Measurements from ENCODE around the gene CCDC7.
"Not testable (repeated sequence)": the region's sequence is repeated elsewhere in the genome, so short reads cannot be mapped to it uniquely, and the experiment has no call there.

The CCDC7 gene

DNA sequence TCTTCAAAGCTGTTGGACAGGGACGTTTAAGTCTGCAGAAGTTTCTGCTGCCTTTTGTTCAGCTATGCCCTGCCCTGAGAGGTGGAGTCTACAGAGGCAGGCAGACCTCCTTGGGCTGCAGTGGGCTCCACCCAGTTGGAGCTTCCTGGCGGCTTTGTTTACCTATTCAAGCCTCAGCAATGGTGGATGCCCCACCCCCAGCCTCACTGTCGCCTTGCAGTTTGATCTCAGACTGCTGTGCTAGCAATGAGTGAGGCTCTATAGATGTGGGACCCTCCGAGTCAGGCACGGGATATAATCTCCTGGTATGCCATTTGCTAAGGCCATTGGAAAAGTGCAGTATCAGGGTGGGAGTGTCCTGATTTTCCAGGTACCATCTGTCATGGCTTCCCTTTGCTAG, 152.1 kb downstream of the CCDC7 start:
- DNase-seq: not testable (repeated sequence)

DNA sequence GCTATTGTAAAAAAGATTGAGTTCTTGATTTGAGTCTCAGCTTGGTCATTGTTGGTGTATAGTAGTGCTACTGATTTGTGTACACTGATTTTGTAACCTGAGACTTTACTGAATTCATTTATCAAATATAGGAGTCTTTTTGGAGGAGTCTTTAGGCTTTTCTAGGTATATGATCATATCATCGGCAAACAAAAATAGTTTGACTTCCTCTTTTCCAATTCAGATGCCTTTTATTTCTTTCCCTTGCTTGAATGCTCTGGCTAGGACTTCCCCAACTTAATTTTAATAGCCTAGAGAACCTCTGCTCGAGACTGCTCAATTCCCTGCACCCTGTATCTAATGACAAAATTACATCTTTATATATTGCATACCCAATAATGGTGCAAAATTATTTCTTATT, 154.4 kb downstream of the CCDC7 start:
- DNase-seq: no peak

DNA sequence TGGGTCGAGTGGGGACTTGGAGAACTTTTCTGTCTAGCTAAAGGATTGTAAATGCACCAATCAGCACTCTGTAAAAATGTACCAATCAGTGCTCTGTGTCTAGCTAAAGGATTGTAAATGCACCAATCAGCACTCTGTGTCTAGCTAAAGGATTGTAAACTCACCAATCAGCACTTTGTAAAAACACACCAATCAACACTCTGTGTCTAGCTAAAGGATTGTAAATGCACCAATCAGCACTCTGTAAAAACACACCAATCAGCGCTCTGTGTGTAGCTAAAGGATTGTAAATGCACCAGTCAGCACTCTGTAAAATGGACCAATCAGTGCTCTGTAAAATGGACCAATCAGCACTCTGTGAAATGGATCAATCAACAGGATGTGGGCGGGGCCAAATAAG, 155.6 kb downstream of the CCDC7 start:
- not testable (repeated sequence) for DNase-seq

DNA sequence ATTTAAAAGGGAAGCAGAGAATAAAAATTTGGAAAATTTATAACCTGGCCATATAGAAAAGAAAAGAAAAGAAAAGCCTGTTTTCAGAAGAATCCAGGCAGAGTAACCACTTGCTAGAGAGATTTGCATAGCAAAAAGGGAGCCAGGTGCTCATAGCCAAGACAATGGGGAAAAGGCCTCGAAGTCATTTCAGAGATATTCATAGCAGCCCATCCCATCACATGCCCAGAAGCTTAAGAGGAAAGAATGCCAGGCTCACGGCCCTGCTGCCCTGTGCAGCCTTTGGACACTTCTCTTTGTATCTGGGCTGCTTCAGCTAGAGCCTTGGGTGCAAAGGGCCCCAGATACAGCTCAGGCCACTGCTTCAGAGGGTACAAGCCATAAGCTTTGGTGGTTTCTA, 159.8 kb downstream of the CCDC7 start:
- no peak for DNase-seq

DNA sequence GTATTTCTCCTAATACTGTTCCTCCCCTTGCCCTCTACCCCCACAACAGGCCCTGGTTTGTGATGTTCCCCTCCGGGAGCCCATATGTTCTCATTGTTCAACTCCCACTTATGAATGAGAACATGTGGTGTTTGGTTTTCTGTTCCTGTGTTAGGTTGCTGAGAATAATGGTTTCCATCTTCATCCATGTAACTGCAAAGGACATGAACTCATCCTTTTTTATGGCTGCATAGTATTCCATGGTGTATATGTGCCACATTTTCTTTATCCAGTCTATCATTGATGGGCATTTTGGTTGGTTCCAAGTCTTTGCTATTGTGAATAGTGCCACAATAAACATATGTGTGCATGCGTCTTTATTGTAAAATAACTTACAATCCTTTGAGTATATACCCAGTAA, 164.6 kb downstream of the CCDC7 start:
- not testable (repeated sequence) for DNase-seq

DNA sequence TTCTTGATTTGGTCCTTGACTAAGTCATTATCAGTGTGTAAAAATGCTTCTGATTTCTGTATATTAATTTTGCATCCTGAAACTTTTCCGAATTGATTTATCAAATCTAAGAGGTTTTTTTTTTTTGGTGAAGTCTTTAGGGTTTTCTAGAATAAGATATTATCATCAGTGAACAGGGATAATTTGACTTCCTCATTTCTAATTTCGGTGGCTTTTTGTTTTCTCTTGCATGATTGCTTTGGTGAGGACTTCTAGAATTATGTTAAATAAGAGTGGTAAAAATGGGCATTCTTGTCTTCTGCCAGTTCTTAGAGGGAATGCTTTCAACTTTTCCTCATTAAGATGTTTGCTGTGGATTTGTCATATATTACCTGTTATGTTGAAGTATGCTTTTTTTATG, 170.5 kb downstream of the CCDC7 start:
- DNase-seq: no peak

DNA sequence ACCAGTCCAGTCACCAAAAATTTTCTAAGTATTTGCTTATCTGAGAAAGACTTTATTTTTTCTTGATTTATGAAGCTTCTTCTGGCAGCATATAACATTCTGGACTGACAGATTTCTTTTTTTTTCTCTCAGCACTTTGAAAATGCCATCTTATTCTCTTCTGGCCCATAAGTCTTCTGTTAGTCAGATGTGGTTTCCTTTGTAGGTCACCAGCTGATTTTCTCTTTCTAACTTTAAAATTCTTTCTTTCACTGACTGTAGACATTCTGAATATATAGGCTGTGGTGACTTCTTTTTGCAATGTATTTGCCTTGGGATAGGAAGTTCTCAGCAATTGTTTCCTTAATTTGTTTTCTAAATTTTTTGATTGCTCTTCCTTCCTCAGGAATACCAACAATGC, 172.5 kb downstream of the CCDC7 start:
- no peak for DNase-seq

DNA sequence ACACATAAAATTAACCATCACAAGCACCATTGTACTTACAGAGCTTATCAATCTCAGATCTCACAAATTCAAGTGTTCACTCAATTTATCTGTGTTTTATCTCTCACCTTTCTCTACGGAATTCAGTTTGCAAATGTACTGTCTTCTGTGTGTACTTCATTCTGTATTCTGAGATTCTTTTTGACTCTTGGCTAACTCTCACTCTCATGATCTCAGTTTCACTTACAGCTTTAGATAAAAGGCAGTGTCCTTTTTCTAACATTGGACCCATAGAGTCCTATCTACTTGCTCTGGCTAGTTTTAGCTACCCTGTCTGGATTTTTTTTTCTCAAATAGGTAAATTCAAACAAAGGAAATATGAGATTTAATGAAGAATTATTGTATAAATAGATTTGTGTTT, 176.0 kb downstream of the CCDC7 start:
- no peak for DNase-seq

DNA sequence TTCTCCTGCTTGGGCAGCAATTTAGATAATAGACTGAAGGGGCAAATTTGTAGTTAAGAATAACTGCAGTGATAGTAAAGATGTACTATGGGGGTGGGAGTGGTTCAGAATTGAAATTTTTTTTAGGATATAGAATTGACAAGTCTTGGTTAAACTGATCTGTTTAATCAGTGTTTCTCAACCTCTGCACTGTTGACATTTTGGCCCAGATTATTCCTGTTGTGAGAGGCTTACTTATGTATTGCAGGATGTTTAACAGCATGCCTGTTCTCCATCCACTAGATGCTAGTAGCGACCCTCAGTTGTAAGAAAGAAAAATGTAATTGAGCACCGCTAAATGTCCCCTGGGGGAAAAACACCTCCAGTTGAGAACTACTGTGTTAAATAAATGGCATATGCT, 176.5 kb downstream of the CCDC7 start:
- no peak for DNase-seq

DNA sequence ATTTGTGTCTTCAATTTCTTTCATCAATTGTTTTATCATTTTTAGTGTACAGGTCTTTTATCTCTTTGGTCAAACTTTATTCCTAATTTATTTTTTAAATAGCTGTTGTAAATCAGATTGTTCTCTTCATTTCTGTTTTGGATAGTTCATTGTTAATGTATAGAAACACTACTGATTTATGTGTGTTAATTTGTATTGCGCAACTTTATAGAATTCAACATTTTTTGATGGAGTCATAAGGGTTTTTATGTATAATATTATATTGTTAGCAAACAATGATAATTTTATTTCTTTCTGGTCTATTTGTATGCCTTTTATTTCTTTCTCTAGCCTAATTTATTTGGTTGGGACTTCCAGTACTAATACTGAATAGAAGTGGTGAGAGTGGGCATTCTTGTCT, 181.2 kb downstream of the CCDC7 start:
- no peak for DNase-seq

DNA sequence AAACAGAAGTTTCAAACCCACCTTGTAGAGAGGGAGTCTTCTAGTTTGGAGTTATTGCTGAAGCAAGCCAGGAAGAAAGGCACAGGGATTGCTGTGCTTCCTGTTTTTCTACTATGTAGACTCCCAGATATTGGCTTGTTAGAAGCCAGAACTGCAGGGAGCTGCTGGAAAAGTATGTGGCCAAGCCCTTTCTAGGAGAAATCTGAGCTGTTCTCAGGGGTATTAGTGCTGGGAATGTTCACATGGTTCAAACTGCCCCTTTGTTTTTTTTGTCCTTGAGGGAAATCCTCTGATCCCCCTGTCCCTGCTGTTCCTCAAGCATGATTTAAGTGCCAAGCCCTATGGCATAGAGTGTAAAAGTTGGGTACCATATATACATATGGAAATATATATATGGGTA, 184.0 kb downstream of the CCDC7 start:
- DNase-seq: no peak

DNA sequence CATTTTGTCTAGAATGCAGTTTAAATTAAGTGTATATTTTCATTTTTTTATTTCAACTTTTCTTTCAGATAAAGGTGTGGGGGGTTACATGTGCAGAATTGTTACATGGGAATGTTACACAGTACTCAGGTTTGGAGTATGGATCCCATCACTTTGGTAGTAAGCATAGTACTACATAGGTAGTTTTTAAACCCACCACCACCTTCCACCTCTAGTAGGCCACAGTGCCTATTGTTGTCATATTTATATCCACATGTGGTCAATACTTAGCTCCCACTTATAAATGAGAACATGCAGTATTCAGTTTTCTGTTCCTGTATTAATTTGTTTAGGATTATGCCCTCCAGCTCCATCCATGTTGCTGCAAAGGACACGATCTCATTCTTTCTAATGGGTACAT, 200.6 kb downstream of the CCDC7 start:
- no peak for DNase-seq

DNA sequence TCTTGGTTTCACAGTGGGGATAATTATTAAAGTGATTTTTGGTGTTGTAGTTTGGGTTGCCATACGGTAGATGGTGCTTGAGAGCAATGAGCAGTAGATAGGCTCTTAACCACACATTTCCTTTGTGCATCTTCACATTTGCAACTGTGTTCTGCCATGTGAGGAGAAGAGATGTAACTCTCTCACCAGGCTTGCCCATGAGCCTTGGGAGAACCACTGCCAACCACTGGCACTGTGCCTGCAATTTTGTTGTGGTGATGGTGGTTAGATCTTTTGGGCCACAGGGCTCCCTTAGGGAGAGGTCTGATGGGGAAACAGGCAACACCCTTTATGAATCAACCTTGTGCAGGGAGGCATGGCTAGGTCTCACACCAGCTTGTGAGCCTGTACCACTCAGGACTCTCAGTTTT, 204.3 kb downstream of the CCDC7 start:
- DNase-seq: no peak

DNA sequence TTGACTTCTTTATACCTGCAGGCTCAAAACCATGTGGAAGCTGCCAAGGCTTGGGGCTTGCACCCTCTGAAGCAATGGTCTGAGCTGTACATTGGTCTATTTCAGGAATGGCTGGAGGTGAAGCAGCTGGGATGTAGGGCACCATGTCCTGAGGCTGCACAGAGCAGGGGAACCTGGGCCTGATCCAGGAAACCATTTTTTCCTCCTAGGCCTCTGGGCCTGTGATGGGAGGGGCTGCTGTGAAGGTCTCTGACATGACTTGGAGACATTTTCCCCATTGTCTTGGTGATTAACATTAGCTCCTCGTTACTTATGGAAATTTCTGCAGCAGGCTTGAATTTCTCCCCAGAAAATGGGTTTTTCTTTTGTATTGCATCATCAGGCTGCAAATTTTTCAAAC, 211.5 kb downstream of the CCDC7 start:
- DNase-seq: not testable (repeated sequence)

DNA sequence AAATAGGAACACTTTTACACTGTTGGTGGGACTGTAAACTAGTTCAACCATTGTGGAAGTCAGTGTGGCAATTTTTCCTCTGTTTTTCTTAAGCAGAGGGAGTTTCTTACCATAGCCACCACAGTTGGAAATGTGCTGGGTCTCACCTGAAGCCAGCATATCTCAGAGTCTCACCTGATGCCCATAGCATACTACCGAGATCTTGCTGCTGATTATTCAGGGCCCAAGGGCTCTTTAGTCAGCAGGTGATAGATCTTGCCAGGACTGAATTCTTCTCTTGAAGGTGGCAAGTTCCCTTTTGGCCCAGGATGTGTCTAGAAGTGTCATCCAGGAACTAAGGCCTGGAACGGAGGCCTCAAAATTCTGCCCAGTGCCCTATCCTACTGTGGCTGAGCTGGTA, 215.4 kb downstream of the CCDC7 start:
- no peak for DNase-seq

DNA sequence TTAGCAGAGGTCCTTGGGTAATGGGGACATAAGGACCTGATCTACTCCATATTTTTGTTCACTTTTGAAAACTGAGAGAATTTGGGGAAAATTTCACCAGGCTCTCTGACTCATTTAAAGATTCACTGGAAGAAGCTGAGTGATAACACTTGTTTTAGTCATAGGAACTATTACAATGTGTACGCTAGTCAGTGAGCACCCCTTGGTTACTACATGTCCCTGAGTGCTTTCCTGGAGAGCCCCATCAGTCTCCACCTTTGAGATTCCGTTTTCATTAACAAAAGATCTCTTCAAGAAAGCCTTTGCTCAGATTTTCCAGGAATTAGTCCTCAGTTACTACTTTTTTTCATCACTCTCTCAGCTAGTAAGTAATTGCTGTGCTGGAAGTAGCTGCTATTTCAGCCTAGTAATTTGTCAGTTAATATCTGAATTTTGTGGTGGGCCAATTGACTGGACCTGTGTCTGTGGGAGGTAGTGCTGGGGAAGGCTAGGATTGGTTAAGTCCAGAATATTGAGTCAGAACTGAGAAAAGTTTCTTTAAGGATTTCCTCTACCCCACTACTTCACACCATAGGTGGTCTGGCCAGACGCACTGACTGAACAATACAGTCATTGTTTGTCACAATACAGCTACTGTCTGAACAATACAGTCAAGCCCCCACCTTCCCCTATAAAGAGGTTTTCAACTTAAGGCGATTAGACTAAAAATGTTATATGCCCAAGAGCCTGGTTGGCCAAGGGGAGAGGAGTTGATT, 235.0 kb downstream of the CCDC7 start:
- DNase-seq: no peak

DNA sequence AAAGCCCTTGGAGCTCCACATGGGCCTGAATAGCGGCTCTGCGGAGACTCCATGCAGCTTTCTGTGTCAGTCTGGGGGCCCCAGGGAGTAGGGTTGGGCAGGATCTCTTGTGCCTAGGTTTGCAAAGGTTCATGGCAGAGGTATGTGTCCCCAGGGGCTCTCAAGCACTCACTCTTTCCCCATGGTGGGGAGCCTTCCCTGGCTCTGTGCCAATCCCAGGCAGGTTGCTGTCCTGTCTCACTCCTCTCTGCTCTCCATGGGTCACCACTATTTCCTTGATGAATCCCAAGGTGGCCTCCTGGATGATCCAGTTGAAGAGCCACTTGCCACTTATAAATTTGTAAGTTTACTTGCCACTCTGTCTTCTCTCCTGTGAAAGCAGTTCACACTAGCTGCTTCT, 238.4 kb downstream of the CCDC7 start:
- DNase-seq: no peak

DNA sequence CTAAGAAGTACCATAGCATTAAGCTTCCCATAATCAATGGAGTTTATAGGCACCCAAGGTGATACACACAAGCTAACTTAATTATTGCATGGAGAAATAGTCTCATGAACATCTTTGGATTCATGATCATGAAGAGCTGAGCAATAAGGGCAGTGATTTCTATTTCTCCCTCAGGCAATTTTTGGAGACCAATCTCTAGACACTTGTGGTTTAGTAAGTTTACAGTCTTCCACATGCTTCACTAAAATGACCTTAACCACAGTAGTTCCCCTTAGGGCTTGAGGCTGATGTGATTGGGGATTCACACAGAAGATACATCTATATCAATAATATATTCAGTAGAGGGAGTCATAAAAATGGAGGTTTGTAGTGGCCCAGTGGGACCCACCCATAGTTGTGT, 241.2 kb downstream of the CCDC7 start:
- no peak for DNase-seq

DNA sequence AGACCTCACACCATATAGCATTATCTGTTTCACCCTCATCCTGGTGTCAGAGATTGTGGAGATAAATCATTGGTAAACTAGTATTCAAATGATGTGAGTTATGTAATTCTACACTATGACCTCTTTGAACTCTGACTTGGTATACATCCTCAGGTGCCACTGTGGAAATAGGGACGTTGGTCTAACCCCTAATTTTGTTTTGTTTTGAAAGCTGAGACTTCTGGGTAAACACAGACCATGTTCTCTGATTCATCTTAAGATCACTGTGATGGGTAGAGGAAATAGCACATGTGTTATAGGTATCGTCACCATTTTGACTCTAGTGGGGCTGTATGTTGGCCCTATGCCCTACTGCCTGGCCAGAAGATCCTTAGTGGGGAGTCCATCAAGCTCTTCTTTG, 241.6 kb downstream of the CCDC7 start:
- no peak for DNase-seq

DNA sequence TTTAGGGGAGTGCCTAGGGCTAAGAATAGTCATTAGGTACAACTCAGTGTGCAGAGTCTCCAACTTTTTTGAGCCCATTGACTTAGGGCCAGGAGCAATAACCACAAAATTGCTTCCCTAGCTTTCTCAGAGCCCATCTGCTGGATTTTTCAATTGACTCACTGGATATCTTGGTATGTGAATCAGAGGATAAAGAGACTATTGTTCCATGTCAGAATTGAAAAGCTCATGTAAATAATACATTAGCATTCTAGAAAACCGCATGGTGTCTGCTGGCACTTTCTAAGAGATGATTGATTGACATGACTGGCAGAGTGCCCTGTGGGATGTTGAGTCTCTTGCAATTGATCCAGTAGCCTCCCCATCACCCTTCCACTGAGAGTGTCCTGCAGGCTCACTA, 246.2 kb downstream of the CCDC7 start:
- no peak for DNase-seq

DNA sequence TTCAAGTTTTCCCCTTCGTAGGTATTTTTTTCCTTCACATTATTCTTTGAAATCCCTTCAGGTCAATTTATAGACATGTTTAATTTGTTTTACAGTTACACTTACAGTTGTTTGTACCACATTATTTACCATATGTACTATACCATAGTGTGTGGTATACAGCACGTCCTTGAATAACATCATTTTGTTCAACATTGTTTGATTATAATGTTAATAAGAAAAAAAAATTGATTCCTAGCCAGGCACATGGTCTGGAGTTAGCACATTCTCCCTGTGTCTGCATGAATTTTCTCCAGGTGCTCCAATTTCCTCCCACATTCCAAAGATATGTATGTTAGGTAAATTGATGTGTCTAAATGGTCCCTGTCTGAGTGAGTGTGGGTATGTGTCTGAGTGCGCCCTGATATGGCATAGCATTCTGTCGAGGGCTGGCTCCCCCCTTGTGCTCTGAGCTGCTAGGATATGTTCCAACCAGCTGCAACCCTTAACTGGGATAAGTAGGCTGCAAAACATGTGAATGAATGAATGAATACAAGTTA, 247.6 kb downstream of the CCDC7 start:
- DNase-seq: no peak

DNA sequence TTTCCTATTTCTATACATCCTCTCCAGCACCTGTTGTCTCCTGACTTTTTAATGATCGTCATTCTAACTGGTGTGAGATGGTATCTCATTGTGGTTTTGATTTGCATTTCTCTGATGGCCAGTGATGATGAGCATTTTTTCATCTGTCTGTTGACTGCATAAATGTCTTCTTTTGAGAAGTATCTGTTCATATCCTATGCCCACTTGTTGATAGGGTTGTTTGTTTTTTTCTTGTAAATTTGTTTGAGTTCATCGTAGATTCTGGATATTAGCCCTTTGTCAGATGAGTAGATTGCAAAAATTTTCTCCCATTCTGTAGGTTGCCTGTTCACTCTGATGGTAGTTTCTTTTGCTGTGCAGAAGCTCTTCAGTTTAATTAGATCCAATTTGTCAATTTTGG, 253.7 kb downstream of the CCDC7 start:
- not testable (repeated sequence) for DNase-seq

DNA sequence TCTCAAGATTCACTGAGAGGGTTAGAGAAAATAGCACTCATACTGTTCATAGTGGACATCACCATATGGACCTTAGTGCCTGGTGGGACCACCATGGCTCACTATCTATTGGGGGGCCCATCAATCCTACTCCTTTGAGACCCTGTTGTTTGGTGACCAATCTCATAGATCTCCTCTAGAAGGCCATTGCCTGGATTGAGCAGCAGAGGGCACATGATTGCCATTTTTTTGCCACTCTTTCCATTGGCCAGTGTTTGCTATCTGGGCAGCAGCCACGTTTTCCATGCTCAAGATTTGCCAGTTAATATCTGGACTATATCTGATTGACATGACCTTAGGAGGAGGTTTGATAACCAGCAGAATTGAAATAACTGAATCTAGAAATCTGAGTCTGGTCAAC, 267.6 kb downstream of the CCDC7 start:
- DNase-seq: no peak

DNA sequence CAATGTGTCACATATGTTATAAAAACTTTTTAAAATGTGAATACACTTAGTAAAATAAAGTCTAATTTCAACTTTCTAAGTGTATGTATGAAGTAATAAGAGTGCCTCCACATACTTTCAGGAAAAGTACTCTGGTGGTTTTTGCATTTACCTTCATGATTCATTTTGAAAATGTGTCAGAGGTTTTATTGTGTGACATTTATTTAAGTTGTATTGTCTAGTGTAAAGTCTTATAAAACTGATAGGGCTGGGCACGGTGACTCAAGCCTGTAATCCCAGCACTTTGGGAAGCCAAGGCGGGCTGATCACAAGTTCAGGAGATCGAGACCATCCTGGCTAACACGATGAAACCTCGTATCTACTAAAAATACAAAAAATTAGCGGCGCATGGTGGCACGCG, 285.6 kb downstream of the CCDC7 start:
- DNase-seq: no peak

DNA sequence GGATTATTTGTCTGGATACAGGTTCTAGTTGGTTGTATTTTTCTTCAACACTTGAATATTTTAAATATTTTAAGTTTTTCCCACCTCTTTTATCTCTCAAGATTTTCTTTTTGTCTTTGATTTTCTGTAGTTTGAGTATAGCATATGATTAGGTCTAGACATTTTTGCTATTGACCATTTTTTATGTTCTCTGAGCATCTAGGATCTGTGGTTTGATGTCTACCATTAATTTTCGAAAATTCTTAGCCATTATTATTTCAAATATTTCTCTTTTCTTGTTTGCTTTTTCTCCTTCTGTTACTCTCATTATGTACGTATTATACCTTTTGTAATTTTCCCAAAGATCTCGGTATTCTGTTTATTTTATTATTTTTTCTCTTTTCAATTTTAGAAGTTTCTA, 293.0 kb downstream of the CCDC7 start:
- no peak for DNase-seq

Measured in activated T-cell treated with anti-CD3 and anti-CD28 coated beads, Interleukin-2, amount 50 U/mL, for 1 hour (primary cell).